ENCODE results near the gene PCSK6.
"Not testable (repeated sequence)": the region's sequence is repeated elsewhere in the genome, so short reads cannot be mapped to it uniquely, and the experiment has no call there.

PCSK6 gene

GRCh38 chr15:101333907-101334789, 155.4 kb downstream of the PCSK6 start:
- in situ Hi-C loops (cut with MboI; ENCODE audit: low sequenced_read_pairs): not testable (repeated sequence)

- in situ Hi-C loops (cut with MboI; ENCODE audit: low sequenced_read_pairs): no loop called here
Measured at GRCh38 chr15:101332061-101332467, 157.4 kb downstream of the PCSK6 start.

GRCh38 chr15:101329867-101330380, 159.6 kb downstream of the PCSK6 start:
- in situ Hi-C loops (cut with MboI; ENCODE audit: low sequenced_read_pairs): no loop called here

- in situ Hi-C loops (cut with MboI; ENCODE audit: low sequenced_read_pairs): no loop called here
Measured at GRCh38 chr15:101329309-101329863, 160.1 kb downstream of the PCSK6 start.

- in situ Hi-C loops (cut with MboI; ENCODE audit: low sequenced_read_pairs): no loop called here
Measured at GRCh38 chr15:101328001-101328400, 161.5 kb downstream of the PCSK6 start.

GRCh38 chr15:101327147-101327740, 162.3 kb downstream of the PCSK6 start:
- in situ Hi-C loops (cut with MboI; ENCODE audit: low sequenced_read_pairs): no loop called here

GRCh38 chr15:101326462-101327146, 162.9 kb downstream of the PCSK6 start:
- in situ Hi-C loops (cut with MboI; ENCODE audit: low sequenced_read_pairs): no loop called here

- in situ Hi-C loops (cut with MboI; ENCODE audit: low sequenced_read_pairs): no loop called here
Measured at GRCh38 chr15:101326026-101326315, 163.5 kb downstream of the PCSK6 start.

GRCh38 chr15:101325263-101326025, 164.1 kb downstream of the PCSK6 start:
- in situ Hi-C loops (cut with MboI; ENCODE audit: low sequenced_read_pairs): no loop called here

GRCh38 chr15:101324524-101325177, 164.9 kb downstream of the PCSK6 start:
- in situ Hi-C loops (cut with MboI; ENCODE audit: low sequenced_read_pairs): no loop called here

GRCh38 chr15:101323793-101324523, 165.5 kb downstream of the PCSK6 start:
- in situ Hi-C loops (cut with MboI; ENCODE audit: low sequenced_read_pairs): no loop called here

- in situ Hi-C loops (cut with MboI; ENCODE audit: low sequenced_read_pairs): no loop called here
Measured at GRCh38 chr15:101322854-101323477, 166.5 kb downstream of the PCSK6 start.

- in situ Hi-C loops (cut with MboI; ENCODE audit: low sequenced_read_pairs): no loop called here
Measured at GRCh38 chr15:101322016-101322695, 167.4 kb downstream of the PCSK6 start.

GRCh38 chr15:101320501-101321052, 168.9 kb downstream of the PCSK6 start:
- in situ Hi-C loops (cut with MboI; ENCODE audit: low sequenced_read_pairs): no loop called here

- in situ Hi-C loops (cut with MboI; ENCODE audit: low sequenced_read_pairs): no loop called here
Measured at GRCh38 chr15:101318839-101319238, 170.7 kb downstream of the PCSK6 start.

GRCh38 chr15:101318147-101318819, 171.2 kb downstream of the PCSK6 start:
- in situ Hi-C loops (cut with MboI; ENCODE audit: low sequenced_read_pairs): no loop called here

- in situ Hi-C loops (cut with MboI; ENCODE audit: low sequenced_read_pairs): no loop called here
Measured at GRCh38 chr15:101317336-101317872, 172.1 kb downstream of the PCSK6 start.

Measured in hTERT RPE-1 (cell line).